Activated CD4-positive, alpha-beta T cell treated with anti-CD3 and anti-CD28 coated beads for 48 hours (primary cell): ENCODE results near the gene PRDM16.

ENCODE experiments used
- DNase-seq: peaks from one replicate; pipeline ENCODE4 v3.0.0-alpha.2; 2020

PRDM16 gene

GRCh38 chr1:3386205-3387002 lies 317.4 kb downstream of the PRDM16 start:
- no peak for DNase-seq

- DNase-seq: no peak
Measured at GRCh38 chr1:3387401-3387800, 318.4 kb downstream of the PRDM16 start.

GRCh38 chr1:3389093-3389833 lies 320.3 kb downstream of the PRDM16 start:
- DNase-seq: no peak

- DNase-seq: no peak
Measured at GRCh38 chr1:3390291-3390690, 321.3 kb downstream of the PRDM16 start.

GRCh38 chr1:3391711-3392110 lies 322.7 kb downstream of the PRDM16 start:
- no peak for DNase-seq

- no peak for DNase-seq
Measured at GRCh38 chr1:3393024-3393986, 324.3 kb downstream of the PRDM16 start.

GRCh38 chr1:3393987-3394920 lies 325.3 kb downstream of the PRDM16 start:
- DNase-seq: no peak

- no peak for DNase-seq
Measured at GRCh38 chr1:3396411-3396810, 327.4 kb downstream of the PRDM16 start.

GRCh38 chr1:3397311-3397710 lies 328.3 kb downstream of the PRDM16 start:
- no peak for DNase-seq

GRCh38 chr1:3398396-3399140 lies 329.6 kb downstream of the PRDM16 start:
- DNase-seq: no peak

- DNase-seq: no peak
Measured at GRCh38 chr1:3399732-3400131, 330.7 kb downstream of the PRDM16 start.

- no peak for DNase-seq
Measured at GRCh38 chr1:3401585-3402257, 332.7 kb downstream of the PRDM16 start.

GRCh38 chr1:3402258-3403010 lies 333.4 kb downstream of the PRDM16 start:
- DNase-seq: no peak

- no peak for DNase-seq
Measured at GRCh38 chr1:3403011-3403345, 334.0 kb downstream of the PRDM16 start.

- no peak for DNase-seq
Measured at GRCh38 chr1:3403388-3404231, 334.6 kb downstream of the PRDM16 start.

- DNase-seq: no peak
Measured at GRCh38 chr1:3404301-3404700, 335.3 kb downstream of the PRDM16 start.

GRCh38 chr1:3404801-3405200 lies 335.8 kb downstream of the PRDM16 start:
- DNase-seq: no peak

- DNase-seq: no peak
Measured at GRCh38 chr1:3405491-3405890, 336.5 kb downstream of the PRDM16 start.
